Hematopoietic multipotent progenitor cell treated with erythropoietin and hydrocortisone succinate and interleukin-3 and kit ligand, for 6 days (in vitro differentiated cells): ENCODE measurements around the gene LEFTY1.
A peak's percentile ranks its signal among the peaks of the same experiment; 100 is the strongest.
"Not testable (repeated sequence)": the region's sequence is repeated elsewhere in the genome, so short reads cannot be mapped to it uniquely, and the experiment has no call there.

Source experiments
- DNase-seq: peaks from one replicate; pipeline ENCODE4 v3.0.0-alpha.2; 2015

Gene LEFTY1, protein sequence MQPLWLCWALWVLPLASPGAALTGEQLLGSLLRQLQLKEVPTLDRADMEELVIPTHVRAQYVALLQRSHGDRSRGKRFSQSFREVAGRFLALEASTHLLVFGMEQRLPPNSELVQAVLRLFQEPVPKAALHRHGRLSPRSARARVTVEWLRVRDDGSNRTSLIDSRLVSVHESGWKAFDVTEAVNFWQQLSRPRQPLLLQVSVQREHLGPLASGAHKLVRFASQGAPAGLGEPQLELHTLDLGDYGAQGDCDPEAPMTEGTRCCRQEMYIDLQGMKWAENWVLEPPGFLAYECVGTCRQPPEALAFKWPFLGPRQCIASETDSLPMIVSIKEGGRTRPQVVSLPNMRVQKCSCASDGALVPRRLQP

GRCh38 chr1:225888898-225889601 is at the start of gene LEFTY1:
Gene LEFTY1 (minus strand): TSS chr1:225889146. CDS start chr1:225889066, 80 bp downstream.
- no peak for DNase-seq

GRCh38 chr1:225937048-225937968 is 48.4 kb upstream of the LEFTY1 start:
- DNase-seq: no peak

DNA sequence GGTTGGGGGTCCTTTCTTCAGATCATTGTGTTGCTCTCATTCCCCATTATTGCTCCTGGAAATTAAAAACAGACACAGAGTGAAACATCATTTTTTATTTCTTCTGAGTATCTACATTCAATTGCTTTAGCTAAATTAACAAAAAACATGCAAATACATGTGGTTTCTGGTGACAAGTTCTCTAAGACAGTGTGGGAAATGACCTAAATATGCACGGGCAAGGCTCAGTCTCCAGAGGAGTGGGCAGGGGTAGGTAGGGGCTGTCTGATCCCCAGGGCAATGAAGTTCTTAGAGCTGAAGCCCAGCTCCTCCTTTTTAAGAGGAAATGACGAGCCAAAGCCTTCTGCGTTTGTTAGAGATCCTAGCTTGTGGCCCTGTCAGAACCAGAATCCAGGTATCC is 47.6 kb upstream of the LEFTY1 start:
- DNase-seq: no peak

DNA sequence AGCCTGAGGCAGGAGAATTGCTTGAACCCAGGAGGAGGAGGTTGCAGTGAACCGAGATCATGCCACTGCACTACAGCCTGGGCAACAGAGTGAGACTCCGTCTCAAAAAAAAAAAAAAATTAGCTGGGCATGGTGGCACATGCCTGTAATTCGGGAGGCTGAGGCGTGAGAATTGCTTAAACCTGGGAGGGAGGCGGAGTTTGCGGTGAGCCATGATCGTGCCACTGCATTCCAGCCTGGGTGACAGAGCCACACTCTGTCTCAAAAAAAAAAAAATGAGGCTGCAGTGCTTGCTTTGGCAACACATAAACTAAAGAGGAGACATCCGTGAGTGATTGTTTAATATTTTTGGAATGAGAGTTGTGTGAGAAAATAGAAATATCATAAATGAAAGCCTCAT is 47.1 kb upstream of the LEFTY1 start:
- not testable (repeated sequence) for DNase-seq

- no peak for DNase-seq
Measured at GRCh38 chr1:225934711-225935110, 45.8 kb upstream of the LEFTY1 start.

DNA sequence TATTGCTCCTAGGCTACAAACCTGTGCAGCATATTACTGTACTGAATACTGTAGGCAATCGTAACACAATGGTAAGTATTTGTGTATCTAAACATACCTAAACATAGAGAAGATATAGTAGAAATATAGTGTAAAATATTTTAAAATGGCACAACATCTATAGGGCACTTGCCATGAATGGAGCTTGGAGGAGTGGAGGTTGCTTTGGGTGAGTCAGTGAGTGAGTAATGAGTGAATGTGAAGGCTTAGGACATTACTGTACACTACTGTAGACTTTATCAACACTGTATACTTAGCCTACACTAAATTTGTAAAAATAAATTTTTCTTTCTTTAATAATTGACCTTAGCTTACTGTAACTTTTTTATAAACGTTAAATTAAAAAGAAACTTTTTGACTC is 44.1 kb upstream of the LEFTY1 start:
- no peak for DNase-seq

DNA sequence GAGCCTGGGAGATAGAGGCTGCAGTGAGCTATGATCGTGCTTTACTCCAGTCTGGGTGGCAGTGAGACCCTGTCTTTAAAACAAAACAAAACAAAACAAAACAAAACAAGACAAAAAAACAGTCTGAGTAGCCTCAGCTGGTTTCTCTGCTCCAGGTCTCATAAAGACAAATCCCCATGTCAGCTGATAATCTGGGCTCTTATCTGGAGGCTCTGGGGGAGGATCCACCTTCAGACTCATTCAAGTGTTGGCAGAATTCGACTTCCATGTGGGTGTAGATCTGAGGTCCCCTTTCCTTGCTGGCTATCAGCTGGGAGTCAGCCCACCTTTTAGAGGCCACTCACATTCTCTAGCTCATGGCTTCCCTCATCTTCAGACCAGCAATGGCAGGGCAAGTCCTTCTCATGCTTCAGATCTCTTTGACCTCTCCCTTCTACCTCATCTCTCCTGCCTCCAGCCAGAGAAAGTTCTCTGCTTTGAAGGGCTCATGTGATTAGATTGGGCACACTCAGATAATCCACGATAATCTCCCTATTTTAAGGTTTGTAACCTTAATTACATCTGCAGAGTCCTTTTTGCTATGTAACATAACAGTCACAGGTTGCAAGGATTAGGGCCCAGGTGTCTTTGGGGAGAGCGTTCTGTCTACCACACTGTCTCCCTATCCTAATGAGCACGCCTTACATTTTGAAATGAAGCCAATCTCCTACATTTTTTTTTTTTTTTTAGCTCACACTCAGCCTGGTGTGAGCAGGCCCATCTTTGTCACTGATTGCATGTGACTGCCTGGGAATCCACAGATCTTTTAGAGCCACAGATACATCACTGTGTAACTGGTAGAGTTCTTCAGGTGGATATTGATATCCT is 42.6 kb upstream of the LEFTY1 start:
- DNase-seq: peak; percentile 80

GRCh38 chr1:225930566-225930965 is 41.6 kb upstream of the LEFTY1 start:
- no peak for DNase-seq

DNA sequence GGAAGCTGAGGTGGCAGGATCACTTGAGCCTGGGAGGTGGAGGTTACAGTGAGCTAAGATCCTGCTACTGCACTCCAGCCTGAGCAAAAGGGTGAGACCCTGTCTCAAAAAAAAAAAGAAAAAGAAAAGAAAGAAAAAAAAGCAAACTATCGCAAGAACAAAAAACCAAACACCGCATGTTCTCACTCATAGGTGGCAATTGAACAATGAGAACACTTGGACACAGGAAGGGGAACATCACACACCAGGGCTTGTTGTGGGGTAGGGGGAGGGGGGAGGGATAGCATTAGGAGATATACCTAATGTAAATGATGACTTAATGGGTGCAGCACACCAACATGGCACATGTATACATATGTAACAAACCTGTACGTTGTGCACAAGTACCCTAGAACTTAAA is 40.5 kb upstream of the LEFTY1 start:
- DNase-seq: not testable (repeated sequence)

DNA sequence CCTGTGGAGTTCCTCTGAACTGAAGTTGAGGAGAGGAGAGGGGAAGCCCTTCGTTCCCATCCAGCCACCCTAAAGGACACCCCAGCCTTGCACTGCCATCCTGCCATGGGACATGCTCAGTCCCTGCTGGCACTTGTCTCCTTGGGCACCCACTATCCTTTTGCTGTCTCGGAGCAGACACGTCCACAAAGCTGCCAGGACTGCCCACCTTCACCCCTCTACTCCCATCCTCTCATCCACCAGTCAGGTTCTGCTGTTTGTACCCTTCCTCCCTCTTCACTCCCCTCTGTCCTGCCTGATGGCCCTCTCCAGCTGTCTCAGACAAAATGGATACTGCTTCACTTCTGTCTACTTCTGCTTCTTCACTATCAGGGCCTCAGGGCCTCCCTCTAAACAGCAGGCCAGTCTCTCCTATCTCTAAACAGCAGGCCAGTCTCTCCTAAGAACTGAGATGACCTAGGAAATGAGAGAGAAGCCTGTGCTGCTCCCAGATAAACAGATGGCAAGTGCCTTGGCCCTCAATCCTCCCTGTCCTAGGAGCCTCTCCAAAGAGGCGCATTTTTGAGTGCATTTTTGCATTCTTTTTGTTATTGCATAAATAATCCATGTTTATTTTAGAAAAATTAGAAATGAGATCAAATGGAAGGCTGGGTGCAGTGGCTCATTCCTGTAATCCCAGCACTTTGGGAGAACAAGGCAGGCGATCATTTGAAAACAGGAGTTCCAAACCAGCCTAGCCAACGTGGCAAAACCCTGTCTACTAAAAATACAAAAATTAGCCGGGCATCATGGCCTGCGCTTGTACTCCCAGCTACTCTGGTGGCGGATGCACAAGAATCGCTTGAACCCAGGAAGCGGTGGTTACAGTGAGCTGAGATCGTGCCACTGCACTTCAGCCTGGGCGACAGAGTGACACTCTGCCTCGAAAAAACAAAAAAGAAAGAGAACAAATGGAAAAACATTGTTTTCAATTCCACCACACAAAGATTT is 39.5 kb upstream of the LEFTY1 start:
- peak; percentile 99 for DNase-seq

DNA sequence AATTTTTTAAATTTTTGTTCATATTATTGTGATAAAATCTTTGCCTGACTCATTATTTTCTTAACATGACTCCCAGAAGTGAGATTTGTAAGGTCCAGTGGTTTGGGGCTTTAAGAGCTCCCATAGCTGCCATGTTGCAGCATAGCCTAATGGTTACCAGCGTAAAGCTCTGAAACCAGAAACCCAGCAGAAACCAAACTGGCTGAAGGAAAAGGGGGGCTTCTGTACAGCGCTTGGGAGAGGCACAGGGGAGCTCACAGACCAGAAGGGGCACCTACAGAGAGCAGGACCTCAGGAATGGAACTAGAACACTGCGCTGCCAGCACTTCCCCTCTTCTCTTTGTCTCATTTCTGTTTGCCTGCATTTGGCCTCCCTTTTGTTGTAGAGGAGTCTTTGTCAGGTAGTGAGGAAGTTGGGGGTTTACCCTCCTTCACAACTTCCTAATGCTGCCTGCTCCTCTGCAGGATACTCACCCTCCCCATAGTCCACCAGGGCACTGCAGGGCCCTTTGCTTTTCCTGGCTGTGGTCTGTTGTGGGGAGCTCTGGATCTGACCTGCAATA is 37.7 kb upstream of the LEFTY1 start:
- peak; percentile 56 for DNase-seq

DNA sequence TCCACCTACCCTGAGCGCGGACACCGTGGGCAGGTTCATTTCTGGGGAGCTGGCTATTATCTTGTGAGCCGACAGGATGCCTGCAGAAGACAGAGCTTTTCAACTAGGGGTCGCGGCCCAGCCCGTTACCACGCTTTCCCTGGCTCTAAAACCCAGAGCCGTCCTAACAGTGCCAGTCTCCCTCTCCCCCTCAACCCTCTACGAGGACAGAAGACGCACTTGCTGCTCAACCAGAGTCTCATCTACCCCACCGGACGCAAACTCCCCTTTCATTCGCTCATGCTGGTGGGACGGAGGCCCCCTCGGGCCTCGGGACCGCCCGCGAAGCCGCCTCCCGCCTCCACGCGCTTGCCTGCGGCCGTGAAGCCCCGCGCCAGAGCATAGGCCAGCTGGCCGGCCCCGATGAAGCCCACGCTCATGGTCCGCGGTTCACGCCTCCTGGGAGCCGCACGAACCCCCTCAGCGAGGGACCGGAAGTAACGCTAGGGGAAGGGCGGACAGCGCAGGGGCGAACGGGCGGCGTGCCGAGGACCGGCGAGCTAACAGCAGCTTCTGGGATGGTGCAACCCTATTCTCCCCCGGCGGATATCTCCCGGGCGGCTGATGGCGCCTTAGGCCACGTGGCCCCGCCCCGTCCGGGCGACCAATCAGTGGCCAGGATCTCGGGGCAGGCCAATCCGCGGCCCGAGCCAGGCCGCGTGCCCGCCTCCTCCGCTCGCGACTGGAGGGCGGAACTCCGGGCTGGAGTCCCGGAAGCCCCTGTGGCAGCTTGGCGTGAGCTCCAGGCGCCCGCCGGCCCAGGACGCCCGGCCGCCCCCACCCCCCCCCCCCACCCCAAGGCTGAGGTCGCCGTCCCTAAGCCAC is 35.0 kb upstream of the LEFTY1 start, which contains the start of gene PYCR2:
Gene PYCR2 (minus strand): TSS at position 559 of the 864 bp plus-strand sequence. CDS start 140 bp downstream, at position 419.
- peak; percentile 97 for DNase-seq

- DNase-seq: no peak
Measured at GRCh38 chr1:225923381-225923691, 34.4 kb upstream of the LEFTY1 start.

DNA sequence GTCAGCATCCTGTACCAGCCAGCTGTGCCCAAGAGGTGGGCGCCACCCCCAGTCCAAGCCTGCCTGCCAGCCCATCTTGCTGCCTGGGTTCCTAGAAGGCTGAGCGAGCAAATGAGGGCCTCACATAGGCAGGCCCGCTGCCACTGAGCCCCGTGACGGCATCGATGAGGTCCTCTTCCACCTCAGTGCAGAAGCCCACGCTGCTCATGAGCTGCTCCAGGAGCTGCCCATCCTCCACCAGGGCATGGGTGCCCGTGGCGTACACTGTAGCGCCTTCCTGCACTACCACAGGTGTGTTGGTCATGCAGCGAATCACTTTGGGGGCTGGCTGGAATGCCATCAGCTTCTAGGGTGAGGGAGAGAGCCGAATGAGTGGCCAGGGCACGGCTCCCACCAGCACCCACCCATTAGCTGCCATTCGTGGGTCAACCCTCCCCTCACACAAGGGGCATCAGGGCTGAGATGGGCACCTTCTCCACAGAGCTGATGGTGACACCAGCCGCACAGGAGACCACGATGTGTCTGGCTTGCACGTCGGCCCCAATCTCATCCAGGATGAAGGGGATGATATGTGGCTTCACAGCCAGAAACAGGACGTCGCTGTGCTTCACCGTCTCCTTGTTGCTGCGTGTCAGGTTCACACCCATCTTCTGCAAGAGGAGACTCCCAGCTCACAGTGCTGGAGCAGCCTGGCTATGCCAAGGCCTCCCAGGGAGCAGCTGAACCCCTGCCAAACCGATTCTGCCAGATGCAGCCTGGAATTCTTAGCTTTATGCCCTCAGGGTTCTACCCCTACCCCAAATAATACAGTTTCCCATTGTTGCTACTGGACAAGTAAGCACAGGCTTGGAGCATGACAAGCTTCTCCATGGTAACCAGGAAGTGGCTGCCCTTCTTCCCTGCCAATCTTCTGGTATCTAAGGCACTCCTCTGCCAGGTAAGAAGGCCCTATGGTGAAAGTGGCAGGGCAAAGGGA is 33.1 kb upstream of the LEFTY1 start:
- DNase-seq: no peak

DNA sequence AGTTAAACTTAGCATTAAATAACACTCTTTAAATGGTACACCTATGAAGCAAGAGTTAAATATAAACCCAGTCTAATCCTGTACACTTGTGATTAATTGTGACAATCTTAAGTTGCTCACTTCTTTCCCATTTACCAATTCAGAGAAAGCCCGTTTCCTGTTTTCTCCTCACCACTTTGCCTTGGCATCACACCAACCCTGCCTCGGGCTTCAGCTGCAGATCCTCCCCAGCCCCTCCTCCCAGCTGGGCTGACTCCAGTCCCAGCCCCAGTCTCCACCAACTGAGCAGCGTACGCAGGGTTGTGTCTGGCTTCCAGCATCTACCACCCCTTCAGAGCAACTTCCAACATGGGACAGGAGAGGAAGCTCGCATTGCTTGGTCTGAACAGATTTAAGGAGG is 31.0 kb upstream of the LEFTY1 start:
- DNase-seq: peak; percentile 85

DNA sequence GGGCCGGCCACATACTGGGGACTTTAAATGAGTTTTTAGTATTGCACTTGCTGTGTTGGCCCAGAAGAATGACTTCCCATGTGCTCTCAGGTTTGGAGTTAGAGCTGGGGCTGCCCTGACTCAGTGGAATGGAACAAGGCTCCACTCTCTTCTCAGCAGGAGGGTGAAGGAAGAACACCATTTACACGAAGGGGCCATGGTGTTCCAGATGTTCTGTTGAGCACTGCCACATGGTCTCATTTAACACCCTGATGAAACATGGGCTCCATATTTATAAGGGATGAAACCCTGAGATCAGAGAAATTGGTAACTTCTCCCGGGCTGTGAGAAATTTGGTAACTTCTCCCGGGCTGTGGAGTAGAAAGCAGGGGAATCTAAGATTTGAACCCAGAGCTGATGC is 29.3 kb upstream of the LEFTY1 start:
- no peak for DNase-seq

DNA sequence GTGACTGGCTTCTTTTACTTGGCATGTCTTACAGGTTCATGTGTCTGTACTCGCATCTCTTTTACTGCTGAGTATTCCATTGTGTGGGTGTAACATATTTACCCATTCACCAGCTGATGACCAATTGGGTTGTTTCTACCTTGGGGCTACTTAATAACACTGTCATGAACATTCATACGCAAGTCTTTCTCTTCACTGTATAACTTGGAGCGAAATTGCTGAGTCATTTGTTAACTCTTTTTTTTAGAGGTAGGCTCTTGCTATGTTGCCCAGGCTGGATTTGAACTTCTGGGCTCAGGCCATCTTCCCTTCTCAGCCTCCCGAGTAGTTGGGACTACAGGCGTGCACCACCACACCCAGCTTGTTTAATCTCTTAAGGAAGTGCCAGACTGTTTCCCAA is 28.6 kb upstream of the LEFTY1 start:
- DNase-seq: no peak

DNA sequence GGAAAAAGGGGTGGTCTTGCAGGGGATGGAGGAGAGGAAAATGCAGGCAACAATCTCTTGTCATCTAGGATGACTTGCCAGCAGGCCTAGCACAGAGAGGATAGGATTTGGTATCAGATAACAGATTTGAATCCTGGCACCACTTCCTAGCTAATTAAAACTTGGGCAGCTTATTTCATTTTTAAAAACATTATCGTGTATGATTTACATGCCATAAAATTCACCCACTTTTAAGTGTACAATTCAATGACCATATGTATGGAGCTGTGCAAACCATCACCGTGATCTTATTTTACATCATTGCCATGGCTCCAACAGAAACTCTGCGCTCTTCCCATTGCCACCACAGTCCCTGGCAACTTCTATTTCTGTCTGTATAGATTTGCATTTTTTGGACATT is 28.2 kb upstream of the LEFTY1 start:
- DNase-seq: no peak
